GM08714 (cell line): ENCODE measurements around the gene CPA4.

Experiments
- H3K4me3 ChIP-seq: fragments of 200-500 bp; sonication (Bioruptor generic); 2 replicates; pipeline ENCODE4 v1.5.1; 2014; ENCODE audit warnings: mild to moderate bottlenecking, low read length, inconsistent platforms
- ZNF274 ChIP-seq: IDR thresholded peaks from 2 replicates; pipeline ENCODE4 v1.6.1; 2012; ENCODE audit warnings: mild to moderate bottlenecking, low read depth, low read length

CPA4 gene

DNA sequence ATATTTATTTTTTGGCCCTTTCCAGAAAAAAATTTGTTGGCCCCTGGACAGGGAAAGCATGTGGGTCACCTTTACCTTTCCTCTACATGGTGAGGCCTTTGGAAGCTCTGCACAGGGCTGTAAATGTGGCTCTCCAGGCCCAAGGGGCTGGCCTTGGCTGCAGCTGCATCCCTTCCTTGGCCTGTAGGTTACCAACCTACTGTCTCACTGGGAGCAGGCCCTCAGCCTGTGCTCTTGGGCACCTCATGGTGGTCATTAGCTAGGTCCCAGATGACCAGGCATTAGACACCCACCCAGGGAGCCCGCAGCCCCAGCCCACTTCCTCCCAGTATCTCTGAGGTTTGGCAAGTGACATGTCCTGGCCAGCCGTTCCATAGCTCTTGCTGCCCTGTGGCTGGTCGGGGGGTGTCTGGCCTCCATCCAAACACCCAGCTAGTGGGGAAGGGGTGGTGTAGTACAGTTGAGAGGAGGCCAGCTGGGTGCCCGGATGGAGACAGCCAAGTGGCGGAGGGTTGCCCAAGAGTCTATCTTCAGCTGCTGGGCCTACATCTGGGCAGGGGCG is 44.5 kb downstream of the CPA4 start:
- TF ChIP-seq ZNF274 = no peak
- no peak overlapping the region for H3K4me3 ChIP-seq

- no peak overlapping the region for H3K4me3 ChIP-seq
- TF ChIP-seq ZNF274 = no peak
These were observed 45.3 kb downstream of the CPA4 start for GRCh38 chr7:130338233-130338632.

GRCh38 chr7:130341882-130342281 is 48.9 kb downstream of the CPA4 start:
- TF ChIP-seq ZNF274 = no peak
- no peak overlapping the region for H3K4me3 ChIP-seq

- no peak overlapping the region for H3K4me3 ChIP-seq
- no peak for TF ChIP-seq ZNF274
These were observed 49.9 kb downstream of the CPA4 start for GRCh38 chr7:130342701-130343380.

DNA sequence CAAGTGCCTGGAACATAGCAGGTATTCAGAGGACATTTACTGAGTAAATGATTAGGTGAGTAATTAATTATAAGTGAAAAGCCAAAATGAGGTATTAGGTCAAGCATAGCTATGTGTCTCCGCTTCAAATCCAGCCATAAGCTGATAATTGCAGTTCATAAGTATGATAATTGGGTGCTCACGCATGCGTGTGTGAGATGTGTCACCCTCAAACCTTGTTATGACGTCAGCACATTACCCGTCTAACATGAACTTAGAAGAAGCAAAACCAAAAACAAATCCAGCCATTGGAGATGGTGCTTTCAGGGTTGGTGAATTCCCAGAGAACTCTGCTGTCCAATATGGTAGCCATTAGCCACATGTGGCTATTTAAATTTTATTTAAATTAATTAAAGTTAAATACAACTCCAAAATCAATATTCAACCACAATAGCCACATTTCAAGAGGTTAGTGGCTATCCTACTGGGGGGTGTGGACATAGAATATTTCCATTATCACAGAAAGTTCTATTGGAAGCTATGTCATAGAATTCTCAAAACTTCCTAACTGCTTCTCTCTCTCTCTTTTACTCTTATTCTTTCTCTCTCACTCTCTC is 51.4 kb downstream of the CPA4 start, which contains the start of gene CPA5:
Gene CPA5, plus strand, starts transcription at position 546 of the 596 bp plus-strand sequence. CDS start 1,670 bp downstream, outside the sequence.
- no peak for TF ChIP-seq ZNF274
- H3K4me3 ChIP-seq = no peak within 1 kb of the TSS

DNA sequence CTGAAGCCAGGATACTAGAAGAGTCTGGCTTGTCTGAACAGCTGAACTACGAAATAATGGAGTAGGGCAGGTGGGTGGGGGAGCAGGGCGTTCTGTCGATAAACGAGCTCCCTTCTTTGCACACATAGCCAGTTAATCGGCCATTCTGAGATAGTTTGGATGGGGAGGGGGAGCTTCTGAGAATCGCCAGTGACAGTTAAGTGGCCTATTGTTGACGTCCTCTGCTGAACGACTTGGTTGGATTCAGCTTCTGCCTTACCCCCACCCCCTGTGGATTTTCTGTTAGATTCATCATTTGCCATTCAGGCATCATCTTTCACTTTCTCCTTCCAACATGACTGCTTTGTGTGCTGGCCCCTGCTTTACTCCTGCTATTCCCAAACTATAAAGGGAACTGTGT is 52.2 kb downstream of the CPA4 start:
- H3K4me3 ChIP-seq = no peak overlapping the region
- no peak for TF ChIP-seq ZNF274

- no peak for TF ChIP-seq ZNF274
- no peak overlapping the region for H3K4me3 ChIP-seq
These were observed 52.8 kb downstream of the CPA4 start for GRCh38 chr7:130345725-130346124.

DNA sequence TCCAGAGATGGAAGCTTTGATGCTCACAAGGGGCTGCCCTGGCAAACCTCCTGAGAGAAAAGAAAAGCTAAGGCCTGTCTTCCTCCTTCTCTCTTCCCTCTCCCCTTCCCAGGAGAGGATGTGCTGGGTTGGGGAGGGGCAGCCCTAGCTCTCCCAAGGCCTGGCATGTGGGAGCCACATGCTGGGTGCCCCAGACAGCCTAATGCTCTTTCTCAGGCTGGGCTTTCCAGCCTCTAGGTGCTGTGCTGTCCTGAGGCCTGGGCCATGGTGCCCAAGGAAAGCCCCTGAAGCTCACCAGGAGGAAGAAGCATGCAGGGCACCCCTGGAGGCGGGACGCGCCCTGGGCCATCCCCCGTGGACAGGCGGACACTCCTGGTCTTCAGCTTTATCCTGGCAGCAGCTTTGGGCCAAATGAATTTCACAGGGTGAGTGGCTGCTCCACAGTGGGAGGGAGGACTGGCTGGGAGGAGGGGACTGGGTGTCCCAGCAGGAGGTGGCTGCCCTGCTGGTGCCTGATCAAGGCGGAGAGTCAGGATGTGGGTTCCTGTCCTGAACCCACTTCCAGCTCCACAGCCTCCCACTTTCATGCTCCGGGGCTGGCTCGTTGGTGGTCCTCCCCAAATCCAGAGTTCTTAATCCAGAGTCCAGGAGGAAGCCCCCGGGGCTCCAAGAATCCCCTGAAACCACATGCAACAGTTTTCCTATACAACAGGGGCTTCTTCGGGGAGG is 53.4 kb downstream of the CPA4 start:
- no peak for TF ChIP-seq ZNF274

GRCh38 chr7:130346941-130347340 is 54.0 kb downstream of the CPA4 start:
- no peak for TF ChIP-seq ZNF274
- H3K4me3 ChIP-seq = no peak overlapping the region

More for the DNA sequence above, 53.4 kb downstream of the CPA4 start:
- no peak overlapping the region for H3K4me3 ChIP-seq

DNA sequence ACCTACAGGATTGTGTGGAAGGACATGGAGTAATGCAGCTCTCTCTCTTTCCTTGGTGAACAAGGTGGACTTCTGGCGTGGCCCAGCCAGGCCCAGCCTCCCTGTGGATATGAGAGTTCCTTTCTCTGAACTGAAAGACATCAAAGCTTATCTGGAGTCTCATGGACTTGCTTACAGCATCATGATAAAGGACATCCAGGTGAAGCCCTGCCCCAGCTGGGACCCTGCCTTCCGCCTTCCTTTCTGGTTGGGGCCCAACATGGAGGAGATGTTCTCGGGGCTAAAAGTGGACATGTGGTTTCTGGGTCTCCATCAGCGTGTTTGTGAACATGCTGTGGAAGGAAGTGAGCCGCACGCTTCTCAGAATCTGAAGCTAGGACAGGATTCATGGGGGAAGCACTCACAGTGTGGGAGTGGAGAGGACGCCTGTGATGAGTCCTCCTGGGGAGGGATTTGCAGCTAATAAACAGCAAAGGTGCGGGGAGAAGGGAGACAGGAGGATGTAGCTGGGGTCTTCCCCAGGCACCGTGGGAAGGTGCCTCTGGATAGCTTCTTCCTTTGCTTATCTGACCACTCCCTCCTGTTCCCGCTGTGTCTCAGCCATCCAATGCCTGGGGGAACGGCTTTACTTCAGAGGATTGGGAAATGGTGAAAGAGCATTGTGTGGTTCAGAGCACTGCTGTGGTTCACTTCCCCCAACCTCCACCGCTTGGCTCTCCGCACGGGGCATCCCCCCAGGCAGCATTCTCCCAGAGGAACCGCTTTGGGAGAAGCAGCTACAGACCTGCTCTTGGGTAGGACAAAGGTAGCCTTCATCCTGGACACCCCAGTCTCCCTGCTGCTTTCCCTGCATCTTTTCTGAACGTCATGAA is 57.2 kb downstream of the CPA4 start:
- no peak for TF ChIP-seq ZNF274
- H3K4me3 ChIP-seq = no peak overlapping the region

DNA sequence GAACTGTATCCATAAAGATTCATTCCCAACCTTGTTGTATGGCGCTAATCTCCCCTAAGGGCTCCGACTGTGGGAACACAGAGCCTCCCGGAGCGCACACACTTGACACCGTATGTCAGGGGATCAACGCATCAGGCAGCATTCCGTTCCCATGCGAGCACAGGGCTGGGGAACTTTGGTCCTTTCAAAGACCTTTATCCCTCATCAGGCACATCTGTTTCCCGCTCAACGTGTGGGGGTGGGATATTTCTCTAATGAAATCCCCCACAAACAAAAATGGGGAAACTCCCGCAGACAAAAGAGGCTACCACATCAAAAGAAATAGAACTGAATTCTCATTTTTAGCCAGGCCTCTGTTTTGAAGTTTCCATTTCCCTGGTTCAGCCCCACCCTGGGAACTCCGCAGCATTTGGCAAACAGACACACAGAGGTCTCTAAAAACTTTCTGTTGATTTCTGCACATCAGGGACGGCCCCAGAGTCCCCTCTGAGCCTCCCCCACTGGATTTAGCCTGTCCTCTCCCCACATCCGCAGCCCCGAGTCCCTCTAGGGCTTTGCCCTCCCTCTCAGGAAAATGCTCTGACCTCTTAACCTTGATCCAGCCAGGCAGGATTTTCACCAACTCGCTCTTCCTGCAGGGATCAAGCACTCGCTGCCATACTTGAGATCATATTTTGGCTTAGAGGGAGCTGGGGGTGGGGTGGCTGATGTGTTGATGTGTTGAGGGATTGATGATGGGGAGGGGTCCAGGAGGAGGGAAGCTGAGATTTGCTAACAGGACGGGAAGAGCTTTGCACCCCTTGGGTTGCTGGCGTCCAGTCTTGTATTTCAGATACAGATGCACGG is 58.2 kb downstream of the CPA4 start:
- no peak for TF ChIP-seq ZNF274
- no peak overlapping the region for H3K4me3 ChIP-seq

- no peak overlapping the region for H3K4me3 ChIP-seq
- no peak for TF ChIP-seq ZNF274
These were observed 58.8 kb downstream of the CPA4 start for GRCh38 chr7:130351791-130352090.
